IMR-90 (cell line): ENCODE results near the gene IFT52. TPM values are rescaled to one million over a fixed set of nuclear protein-coding genes. Genes with fewer than 3 reads are reported as not detected.

Experiments used
- ATAC-seq: fragments of 200-7000 bp; cut with Tn5 transposase; 2 replicates; pipeline ENCODE4 v1.9.1; 2020; ENCODE audit warnings: low read depth, mild to moderate bottlenecking, moderate library complexity
- BruUV-seq: library from RNA; stranded (reverse); fragments of 400-500 nt; replicated peaks from 2 replicates; lab custom pipeline; 2021; lab: Mats Ljungman, UMichigan
- CTCF ChIA-PET: fragments of 300-600 bp; formaldehyde crosslinking; extraction: SDS; loops from one replicate; lab custom pipeline; 2021; ENCODE audit warnings: antibody characterized with exemption; lab: Yijun Ruan, JAX
- POLR2A ChIA-PET: fragments of 300-600 bp; sonication (Branson Sonifier 250); formaldehyde crosslinking; loops from one replicate; lab custom pipeline; 2022; ENCODE audit warnings: antibody characterized with exemption; ENCODE audit not compliant: unreplicated experiment; lab: Charles Lee
- DNase-seq: peaks from one replicate; pipeline ENCODE4 v3.0.0; 2013
- H2AFZ ChIP-seq: replicated peaks from 2 replicates; pipeline ENCODE3; 2013; ENCODE audit warnings: low read length, mild to moderate bottlenecking; ENCODE audit not compliant: poor library complexity
- H2AK5ac ChIP-seq: 2 replicates; pipeline ENCODE4 v1.6.1; 2013; ENCODE audit warnings: low read depth, low read length, inconsistent platforms
- H2AK9ac ChIP-seq: replicated peaks from 2 replicates; pipeline ENCODE3; 2013; ENCODE audit warnings: mild to moderate bottlenecking, low read depth, low read length, moderate library complexity; ENCODE audit not compliant: poor library complexity
- H2BK120ac ChIP-seq: 2 replicates; pipeline ENCODE4 v1.6.1; 2013; ENCODE audit warnings: low read depth, low read length, inconsistent platforms
- H2BK15ac ChIP-seq: 3 replicates; pipeline ENCODE4 v1.6.1; 2013; ENCODE audit warnings: low read depth, low read length, inconsistent platforms
- H2BK20ac ChIP-seq: 2 replicates; pipeline ENCODE4 v1.6.1; 2013; ENCODE audit warnings: low read depth, mild to moderate bottlenecking, inconsistent platforms, low read length, moderate library complexity
- H2BK5ac ChIP-seq: 2 replicates; pipeline ENCODE4 v1.6.1; 2013; ENCODE audit warnings: mild to moderate bottlenecking, low read depth, low read length, inconsistent platforms; ENCODE audit not compliant: poor library complexity, severe bottlenecking
- H3K14ac ChIP-seq: replicated peaks from 2 replicates; pipeline ENCODE4 v1.6.1; 2013; ENCODE audit warnings: low read depth, low read length, inconsistent platforms
- H3K18ac ChIP-seq: 2 replicates; pipeline ENCODE4 v1.6.1; 2013; ENCODE audit warnings: low read depth, low read length, control low read depth
- H3K23ac ChIP-seq: 2 replicates; pipeline ENCODE4 v1.6.1; 2013; ENCODE audit warnings: low read depth, low read length, inconsistent platforms
- H3K27ac ChIP-seq: 2 replicates; pipeline ENCODE4 v1.5.1; 2013; ENCODE audit warnings: mild to moderate bottlenecking, control low read depth, low read length; ENCODE audit not compliant: insufficient read depth
- H3K27me3 ChIP-seq: 2 replicates; pipeline ENCODE4 v1.6.1; 2013; ENCODE audit warnings: low read length; ENCODE audit not compliant: control insufficient read depth, insufficient read depth
- H3K36me3 ChIP-seq: 2 replicates; pipeline ENCODE4 v1.6.1; 2013; ENCODE audit warnings: low read length, mixed read lengths; ENCODE audit not compliant: control insufficient read depth, insufficient read depth
- H3K4ac ChIP-seq: 2 replicates; pipeline ENCODE4 v1.6.1; 2013; ENCODE audit warnings: low read depth, low read length, inconsistent platforms
- H3K4me1 ChIP-seq: 2 replicates; pipeline ENCODE4 v1.6.1; 2013; ENCODE audit warnings: low read length, mixed read lengths; ENCODE audit not compliant: control insufficient read depth, insufficient read depth
- H3K4me2 ChIP-seq: 2 replicates; pipeline ENCODE4 v1.6.1; 2013; ENCODE audit warnings: low read depth, mild to moderate bottlenecking, control low read depth, low read length, moderate library complexity
- H3K4me3 ChIP-seq: 2 replicates; pipeline ENCODE4 v1.5.1; 2013; ENCODE audit warnings: low read depth, mild to moderate bottlenecking, control low read depth, low read length, moderate library complexity; ENCODE audit not compliant: insufficient read depth
- H3K56ac ChIP-seq: 2 replicates; pipeline ENCODE4 v1.6.1; 2013; ENCODE audit warnings: low read length, inconsistent platforms; ENCODE audit not compliant: insufficient read depth; ENCODE audit errors: extremely low read depth
- H3K79me1 ChIP-seq, 2 experiments: 2 replicates each; pipeline ENCODE4 v1.6.1; 2013; ENCODE audit warnings: low read length in 2 of 2, inconsistent platforms in 1 of 2, low read depth in 1 of 2
- H3K9ac ChIP-seq: 2 replicates; pipeline ENCODE4 v1.6.1; 2013; ENCODE audit warnings: low read depth, low read length, control low read depth
- H3K9me1 ChIP-seq: 2 replicates; pipeline ENCODE4 v1.6.1; 2013; ENCODE audit warnings: low read length, inconsistent platforms; ENCODE audit not compliant: insufficient read depth
- H3K9me3 ChIP-seq: 2 replicates; pipeline ENCODE4 v1.6.1; 2013; ENCODE audit warnings: low read length; ENCODE audit not compliant: control insufficient read depth, insufficient read depth
- H4K20me1 ChIP-seq: 2 replicates; pipeline ENCODE4 v1.6.1; 2013; ENCODE audit warnings: low read length, inconsistent platforms; ENCODE audit not compliant: insufficient read depth
- H4K5ac ChIP-seq: 2 replicates; pipeline ENCODE4 v1.6.1; 2013; ENCODE audit warnings: mild to moderate bottlenecking, low read depth, low read length, control low read depth
- H4K8ac ChIP-seq, 2 experiments: 2 replicates each; pipeline ENCODE4 v1.6.1; 2013; ENCODE audit warnings: low read depth in 2 of 2, low read length in 2 of 2, control low read depth in 1 of 2, inconsistent platforms in 1 of 2
- H4K91ac ChIP-seq: 2 replicates; pipeline ENCODE4 v1.6.1; 2013; ENCODE audit warnings: low read depth, low read length, inconsistent platforms; ENCODE audit not compliant: insufficient read depth
- CEBPB ChIP-seq: IDR thresholded peaks from 2 replicates; pipeline ENCODE4 v1.6.1; 2012; ENCODE audit warnings: low read depth, low read length, improper control_type of control experiment
- MXI1 ChIP-seq: IDR thresholded peaks from 2 replicates; pipeline ENCODE4 v1.6.1; 2012; ENCODE audit warnings: low read depth, mild to moderate bottlenecking, low read length, moderate library complexity, borderline replicate concordance
- WGBS, 2 experiments: methylation state at CpG; one replicate each; pipeline versions ENCODE4 v1.1.5 to v1.1.7; 2013; ENCODE audit warnings: missing lambda C conversion rate in 2 of 2; ENCODE audit not compliant: insufficient read length in 1 of 2; ENCODE audit errors: extremely low coverage in 2 of 2; 5-methylcytosine and 5-hydroxymethylcytosine counted together
- dilution Hi-C: fragments of 300-500 bp; cut with HindIII; formaldehyde crosslinking; loops from one replicate; pipeline ENCODE4 v1.14.3; 2018; ENCODE audit warnings: low sequenced_read_pairs; ENCODE audit not compliant: unreplicated experiment
- in situ Hi-C: fragments of 300-500 bp; cut with MboI; formaldehyde crosslinking; loops from 3 replicates; pipeline ENCODE4 v1.14.3; 2019; ENCODE audit warnings: low sequenced_read_pairs, inconsistent platforms, mixed read lengths
- intact Hi-C: fragments of 100-400 bp; cut with micrococcal nuclease; formaldehyde crosslinking; loops from 2 replicates; pipeline ENCODE4 v1.10.0; 2022
- polyA plus RNA-seq, 3 experiments: library from polyadenylated mRNA; depleted of rRNA; stranded (reverse); fragments of >200 nt; gene quantifications; 2 replicates each; pipeline ENCODE4 v1.2.3, GENCODE V29; 2012; ENCODE audit warnings: low replicate concordance in 1 of 3
- total RNA-seq: library from RNA; depleted of rRNA; stranded (reverse); fragments of >200 nt; gene quantifications from 2 replicates; pipeline ENCODE4 v1.2.3, GENCODE V29; 2012

Gene IFT52
- total and polyA plus RNA-seq, 2 of the 4 experiments (the other 2 are of a cell fraction): 31.2 to 55.6 TPM

- no peaks in the 10 kb centered on the region; the same call in 1 of the 2 replicates for H3K27me3 ChIP-seq
- TF ChIP-seq MXI1 (no peak), CEBPB (no peak)
- peaks cover 4% of the 10 kb centered on the region for H4K20me1 ChIP-seq
- no peak overlapping the region for H2BK20ac ChIP-seq
- CTCF ChIA-PET: no interaction called here
- in situ Hi-C loops: no loop called here
- H4K8ac ChIP-seq: no peak overlapping the region
- no peak overlapping the region for H3K9ac ChIP-seq
- H3K4me1 ChIP-seq: peaks cover 1% of the 10 kb centered on the region; the same call in 1 of the 2 replicates
- no peak overlapping the region for H3K4ac ChIP-seq
- no peak for DNase-seq
- H3K14ac ChIP-seq: no peak overlapping the region
- H3K23ac ChIP-seq: no peak overlapping the region
- no peaks in the 10 kb centered on the region for H3K9me3 ChIP-seq
- no peaks in the 10 kb centered on the region for H3K36me3 ChIP-seq
- H3K79me1 ChIP-seq: peaks cover 19 to 38% of the 10 kb centered on the region in 2 experiments
- no peak overlapping the region for H2BK5ac ChIP-seq
- H3K4me2 ChIP-seq: no peak overlapping the region
- dilution Hi-C loops: no loop called here
- no CpG with 5 or more reads among the region's 2 CpGs for WGBS, 2 experiments
- no peak overlapping the region for H2AK5ac ChIP-seq
- no peak overlapping the region for H4K91ac ChIP-seq
- H4K5ac ChIP-seq: no peak overlapping the region
- H3K56ac ChIP-seq: no peak overlapping the region
- no TSS peak for BruUV-seq
- H3K27ac ChIP-seq: no peak overlapping the region
- no peak overlapping the region for H3K4me3 ChIP-seq
- no peak for ATAC-seq
- peaks cover 18% of the 10 kb centered on the region for H3K9me1 ChIP-seq
- no peak overlapping the region for H2BK120ac ChIP-seq
- POLR2A ChIA-PET: interaction anchor here (1.0 kb wide), 1 partner anchor 79 kb away, joined by 3 read pairs; no protein-coding TSS in a partner anchor
- no peak overlapping the region for H3K18ac ChIP-seq
- intact Hi-C loops: no loop called here
- H2AFZ ChIP-seq: no peak overlapping the region
- H2BK15ac ChIP-seq: no peak overlapping the region
- no peak overlapping the region for H2AK9ac ChIP-seq
Measured at GRCh38 chr20:43670423-43670822, 79.7 kb downstream of the IFT52 start.
